HEK293 (cell line): ENCODE data around the gene FAM124A.

ENCODE experiments used
- CTCF ChIA-PET: fragments of 350-600 bp; formaldehyde crosslinking; extraction: SDS; loops from one replicate; lab custom pipeline; 2021; ENCODE audit warnings: antibody characterized with exemption; lab: Yijun Ruan, JAX
- POLR2A ChIA-PET: fragments of 300-600 bp; formaldehyde crosslinking; extraction: SDS; loops from one replicate; lab custom pipeline; 2020; ENCODE audit warnings: antibody characterized with exemption, inconsistent platforms; lab: Yijun Ruan, JAX
- H3K27ac ChIP-seq: fragments of 200-500 bp; sonication (Bioruptor generic); 2 replicates; pipeline ENCODE4 v1.5.1; 2014; ENCODE audit warnings: low read depth, low read length, control low read depth, inconsistent platforms; ENCODE audit errors: extremely low read depth
- H3K36me3 ChIP-seq, 2 experiments: fragments of 200-500 bp in 1 of 2; sonication (Bioruptor generic) in 1 of 2; 1 replicate in 1 of 2; 2 replicates in 1 of 2; pipeline ENCODE4 v1.5.1; 2014 to 2017; ENCODE audit warnings: inconsistent platforms in 2 of 2, low read length in 2 of 2; ENCODE audit not compliant: control insufficient read depth in 2 of 2, insufficient read depth in 1 of 2
- H3K4me1 ChIP-seq: fragments of 200-500 bp; sonication (Bioruptor generic); 2 replicates; pipeline ENCODE4 v1.5.1; 2014; ENCODE audit warnings: mild to moderate bottlenecking, low read length, inconsistent platforms; ENCODE audit not compliant: control insufficient read depth, insufficient read depth
- H3K4me3 ChIP-seq: 2 replicates; pipeline ENCODE4 v1.5.1; 2011; ENCODE audit warnings: low read depth, mild to moderate bottlenecking, control low read depth, low read length, moderate library complexity
- H3K9me3 ChIP-seq: fragments of 200-500 bp; sonication (Bioruptor generic); 2 replicates; pipeline ENCODE4 v1.5.1; 2014; ENCODE audit warnings: low read depth, low read length, inconsistent platforms; ENCODE audit not compliant: control insufficient read depth, insufficient read depth
- GLIS1 ChIP-seq: fragments of 450-650 bp; formaldehyde crosslinking; IDR thresholded peaks from 2 replicates; pipeline ENCODE4 v1.5.1; 2016; ENCODE audit warnings: missing biosample characterization, missing genetic modification characterization
- HOXC10 ChIP-seq: sonication (generic); formaldehyde crosslinking; IDR thresholded peaks from 2 replicates; pipeline ENCODE4 v1.8.1; 2023; ENCODE audit warnings: mild to moderate bottlenecking, missing genetic modification reagents
- HOXD13 ChIP-seq: sonication (generic); formaldehyde crosslinking; IDR thresholded peaks from 2 replicates; pipeline ENCODE4 v1.8.0; 2022; ENCODE audit warnings: missing genetic modification reagents, borderline replicate concordance
- TCF7L2 ChIP-seq: IDR thresholded peaks from 2 replicates; pipeline ENCODE4 v1.6.1; 2011; ENCODE audit warnings: low read depth, mild to moderate bottlenecking, inconsistent platforms, low read length, moderate library complexity, borderline replicate concordance
- TRIM28 ChIP-seq: IDR thresholded peaks from 2 replicates; pipeline ENCODE4 v1.6.1; 2011; ENCODE audit warnings: low read length, control low read depth, borderline replicate concordance
- ZBTB21 ChIP-seq: fragments of 450-650 bp; formaldehyde crosslinking; IDR thresholded peaks from 2 replicates; pipeline ENCODE4 v1.5.1; 2017; ENCODE audit warnings: missing biosample characterization, missing genetic modification characterization
- ZBTB48 ChIP-seq: fragments of 450-650 bp; formaldehyde crosslinking; IDR thresholded peaks from 2 replicates; pipeline ENCODE4 v1.5.1; 2016; ENCODE audit warnings: missing biosample characterization, missing genetic modification characterization
- ZIC2 ChIP-seq: fragments of 450-650 bp; formaldehyde crosslinking; IDR thresholded peaks from 2 replicates; pipeline ENCODE4 v1.5.1; 2016; ENCODE audit warnings: missing biosample characterization, missing genetic modification characterization
- ZNF19 ChIP-seq: fragments of 450-650 bp; formaldehyde crosslinking; IDR thresholded peaks from 2 replicates; pipeline ENCODE4; 2016; ENCODE audit warnings: missing biosample characterization, missing genetic modification characterization, low read depth
- ZNF23 ChIP-seq: fragments of 450-650 bp; formaldehyde crosslinking; IDR thresholded peaks from 2 replicates; pipeline ENCODE4 v1.5.1; 2016; ENCODE audit warnings: missing biosample characterization, missing genetic modification characterization, borderline replicate concordance
- ZNF266 ChIP-seq: fragments of 450-650 bp; formaldehyde crosslinking; IDR thresholded peaks from 2 replicates; pipeline ENCODE4 v1.5.1; 2016; ENCODE audit warnings: missing biosample characterization, missing genetic modification characterization, low read depth
- ZNF423 ChIP-seq: fragments of 450-650 bp; formaldehyde crosslinking; IDR thresholded peaks from 2 replicates; pipeline ENCODE4 v1.5.1; 2016; ENCODE audit warnings: missing biosample characterization, missing genetic modification characterization
- ZNF555 ChIP-seq: fragments of 450-650 bp; formaldehyde crosslinking; conservative IDR thresholded peaks from 2 replicates; pipeline ENCODE4 v1.5.1; 2017; ENCODE audit warnings: missing biosample characterization, mild to moderate bottlenecking, missing genetic modification characterization, inconsistent platforms
- ZNF624 ChIP-seq: fragments of 450-650 bp; formaldehyde crosslinking; IDR thresholded peaks from 2 replicates; pipeline ENCODE4 v1.5.1; 2017; ENCODE audit warnings: missing biosample characterization, missing genetic modification characterization
- ZNF654 ChIP-seq: fragments of 450-650 bp; formaldehyde crosslinking; IDR thresholded peaks from 2 replicates; pipeline ENCODE4 v1.5.1; 2016; ENCODE audit warnings: low read depth, missing biosample characterization, missing genetic modification characterization
- ZNF658 ChIP-seq: fragments of 450-650 bp; formaldehyde crosslinking; IDR thresholded peaks from 2 replicates; pipeline ENCODE4; 2016; ENCODE audit warnings: missing biosample characterization, missing genetic modification characterization
- TF ChIP-seq, protein P1 (sequence below): fragments of 450-650 bp; formaldehyde crosslinking; IDR thresholded peaks from 2 replicates; pipeline ENCODE4 v1.5.1; 2016; ENCODE audit warnings: missing biosample characterization, missing genetic modification characterization
- TF ChIP-seq, protein P2 (sequence below): fragments of 450-650 bp; formaldehyde crosslinking; IDR thresholded peaks from 2 replicates; pipeline ENCODE4 v1.5.1; 2016; ENCODE audit warnings: missing biosample characterization, missing genetic modification characterization
- TF ChIP-seq, protein P3 (sequence below): fragments of 450-650 bp; formaldehyde crosslinking; IDR thresholded peaks from 2 replicates; pipeline ENCODE4 v1.5.1; 2016; ENCODE audit warnings: missing biosample characterization, missing genetic modification characterization
- TF ChIP-seq, protein P4 (sequence below): IDR thresholded peaks from 2 replicates; pipeline ENCODE4 v1.6.1; 2011; ENCODE audit warnings: mild to moderate bottlenecking, low read depth, low read length, borderline replicate concordance
- TF ChIP-seq, protein P5 (sequence below): fragments of 450-650 bp; formaldehyde crosslinking; IDR thresholded peaks from 2 replicates; pipeline ENCODE4 v1.5.1; 2016; ENCODE audit warnings: missing biosample characterization, missing genetic modification characterization, low read depth
- TF ChIP-seq, protein P6 (sequence below): fragments of 450-650 bp; formaldehyde crosslinking; IDR thresholded peaks from 2 replicates; pipeline ENCODE4 v1.5.1; 2016; ENCODE audit warnings: missing biosample characterization, missing genetic modification characterization

FAM124A gene

DNA sequence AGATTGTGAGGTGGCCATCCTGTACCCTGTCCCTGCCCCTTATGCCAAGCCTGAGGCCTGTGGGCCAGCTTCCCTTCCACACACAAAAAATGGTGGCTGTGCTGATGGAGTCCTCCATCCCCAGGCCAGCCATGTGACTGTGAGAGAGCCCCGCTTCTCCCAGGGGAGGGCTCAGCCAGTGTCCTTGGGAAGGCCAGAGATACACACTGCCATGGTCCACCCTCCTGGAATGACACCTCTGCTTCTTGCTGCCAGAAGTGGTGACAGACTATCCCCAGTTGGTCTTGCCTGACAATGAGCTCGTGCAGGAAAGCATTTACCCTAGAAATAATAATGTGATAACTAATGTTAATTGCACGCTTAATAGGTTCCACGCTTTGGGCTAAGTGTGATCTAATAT, 38.0 kb downstream of the FAM124A start:
- no peaks in the 10 kb centered on the region for H3K36me3 ChIP-seq
- no peaks in the 10 kb centered on the region for H3K9me3 ChIP-seq
- H3K4me1 ChIP-seq: no peaks in the 10 kb centered on the region
- POLR2A ChIA-PET: no interaction called here
- no peak overlapping the region for H3K27ac ChIP-seq
- CTCF ChIA-PET: no interaction called here
- no peak for TF ChIP-seq TRIM28
- no peak overlapping the region for H3K4me3 ChIP-seq

DNA sequence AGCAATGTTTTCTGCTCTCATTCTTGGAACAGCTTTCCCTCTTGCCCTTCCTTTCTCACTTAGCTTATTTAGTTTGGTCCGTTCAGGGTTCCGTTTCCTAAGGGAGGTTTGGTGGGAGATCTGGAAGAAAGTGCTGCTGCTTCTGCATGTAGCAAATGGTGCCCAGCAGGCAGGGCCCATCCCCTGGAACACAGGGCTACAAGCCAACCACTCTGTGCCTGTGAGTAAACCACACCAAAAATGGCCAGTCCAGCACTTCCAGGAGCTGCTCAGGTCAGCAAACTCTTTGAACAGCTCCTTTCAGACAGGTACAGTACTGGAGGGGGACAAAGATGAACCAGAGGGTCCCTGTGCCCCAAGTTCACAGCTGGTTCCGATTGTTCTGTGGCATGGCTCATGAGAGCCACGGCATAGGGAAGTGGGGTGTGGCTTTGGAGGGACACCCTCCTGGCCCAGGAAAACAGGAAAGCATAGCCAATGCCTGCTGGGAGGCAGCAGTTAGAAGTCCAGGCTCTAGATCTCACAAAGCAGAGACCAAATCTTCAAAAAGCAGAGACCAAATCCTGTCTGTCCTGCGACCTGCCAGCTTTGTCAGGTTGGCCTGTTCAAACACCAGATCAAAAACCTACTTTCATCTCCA, 39.5 kb downstream of the FAM124A start:
- POLR2A ChIA-PET: no interaction called here
- CTCF ChIA-PET: no interaction called here
- Histone ChIP-seq H3K4me3 (no peak overlapping the region), H3K36me3 (no peaks in the 10 kb centered on the region), H3K27ac (no peak overlapping the region), H3K4me1 (no peaks in the 10 kb centered on the region), H3K9me3 (no peaks in the 10 kb centered on the region)
- TF ChIP-seq ZNF266 (tag by site-specific recombination): peak; percentile 37; the same call in 1 of the 2 replicates
- TF ChIP-seq ZNF658 (tag by site-specific recombination): no peak
- TF ChIP-seq, protein P1, sequence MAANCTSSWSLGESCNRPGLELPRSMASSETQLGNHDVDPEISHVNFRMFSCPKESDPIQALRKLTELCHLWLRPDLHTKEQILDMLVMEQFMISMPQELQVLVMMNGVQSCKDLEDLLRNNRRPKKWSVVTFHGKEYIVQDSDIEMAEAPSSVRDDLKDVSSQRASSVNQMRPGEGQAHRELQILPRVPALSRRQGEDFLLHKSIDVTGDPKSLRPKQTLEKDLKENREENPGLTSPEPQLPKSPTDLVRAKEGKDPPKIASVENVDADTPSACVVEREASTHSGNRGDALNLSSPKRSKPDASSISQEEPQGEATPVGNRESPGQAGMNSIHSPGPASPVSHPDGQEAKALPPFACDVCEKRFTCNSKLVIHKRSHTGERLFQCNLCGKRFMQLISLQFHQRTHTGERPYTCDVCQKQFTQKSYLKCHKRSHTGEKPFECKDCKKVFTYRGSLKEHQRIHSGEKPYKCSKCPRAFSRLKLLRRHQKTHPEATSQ (tag by site-specific recombination): no peak

DNA sequence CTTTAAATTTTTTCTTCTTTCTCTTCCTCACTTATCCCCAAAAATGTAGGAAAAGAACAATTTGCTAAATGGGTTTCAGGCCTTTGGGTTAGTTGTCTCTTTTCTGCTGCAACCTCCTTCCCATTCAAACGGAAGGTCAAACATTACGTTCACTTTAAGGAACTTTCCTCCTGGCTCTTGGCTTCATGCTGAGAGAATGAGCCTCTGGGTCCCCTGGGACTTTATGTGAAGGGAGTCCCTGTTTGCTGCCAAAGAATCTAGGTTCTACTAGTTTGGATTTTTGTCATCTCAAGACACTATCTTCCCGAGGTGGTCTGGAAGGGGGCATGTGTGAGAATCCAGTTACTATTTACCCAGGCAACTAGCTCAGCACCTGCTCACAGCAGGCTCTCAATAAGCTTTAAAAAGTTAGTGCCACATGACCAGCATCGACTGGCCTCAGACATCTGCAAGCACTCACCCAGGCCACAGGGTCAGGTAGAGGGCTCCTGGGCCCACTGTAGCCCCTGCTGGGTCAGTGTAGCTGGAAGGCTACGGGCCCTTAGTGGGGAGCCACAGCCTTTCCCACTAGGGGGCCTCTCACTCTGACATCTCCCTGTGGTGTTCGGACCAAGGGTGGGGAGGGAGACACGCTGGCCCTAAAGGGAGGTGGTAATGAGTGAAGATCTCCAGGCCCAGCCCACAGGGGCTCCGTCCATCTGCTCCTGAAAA, 40.5 kb downstream of the FAM124A start:
- Histone ChIP-seq H3K4me3 (no peak overlapping the region), H3K4me1 (no peaks in the 10 kb centered on the region), H3K36me3 (no peaks in the 10 kb centered on the region), H3K9me3 (no peaks in the 10 kb centered on the region), H3K27ac (no peak overlapping the region)
- ChIA-PET CTCF (no interaction called here), POLR2A (no interaction called here)
- no peak for TF ChIP-seq ZNF23
- TF ChIP-seq, protein P2, sequence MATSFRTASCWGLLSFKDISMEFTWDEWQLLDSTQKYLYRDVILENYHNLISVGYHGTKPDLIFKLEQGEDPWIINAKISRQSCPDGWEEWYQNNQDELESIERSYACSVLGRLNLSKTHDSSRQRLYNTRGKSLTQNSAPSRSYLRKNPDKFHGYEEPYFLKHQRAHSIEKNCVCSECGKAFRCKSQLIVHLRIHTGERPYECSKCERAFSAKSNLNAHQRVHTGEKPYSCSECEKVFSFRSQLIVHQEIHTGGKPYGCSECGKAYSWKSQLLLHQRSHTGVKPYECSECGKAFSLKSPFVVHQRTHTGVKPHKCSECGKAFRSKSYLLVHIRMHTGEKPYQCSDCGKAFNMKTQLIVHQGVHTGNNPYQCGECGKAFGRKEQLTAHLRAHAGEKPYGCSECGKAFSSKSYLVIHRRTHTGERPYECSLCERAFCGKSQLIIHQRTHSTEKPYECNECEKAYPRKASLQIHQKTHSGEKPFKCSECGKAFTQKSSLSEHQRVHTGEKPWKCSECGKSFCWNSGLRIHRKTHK: no peak
- no peak for TF ChIP-seq ZBTB48 (tag by site-specific recombination)
- peak; percentile 32; the same call in 1 of the 2 replicates for TF ChIP-seq GLIS1 (tag by site-specific recombination)
- TF ChIP-seq ZNF624 (tag by site-specific recombination): no peak
- no peak for TF ChIP-seq HOXD13 (CRISPR knock-in tag)
- TF ChIP-seq ZIC2 (tag by site-specific recombination): peak; percentile 99
- no peak for TF ChIP-seq ZNF654
- TF ChIP-seq, protein P3, sequence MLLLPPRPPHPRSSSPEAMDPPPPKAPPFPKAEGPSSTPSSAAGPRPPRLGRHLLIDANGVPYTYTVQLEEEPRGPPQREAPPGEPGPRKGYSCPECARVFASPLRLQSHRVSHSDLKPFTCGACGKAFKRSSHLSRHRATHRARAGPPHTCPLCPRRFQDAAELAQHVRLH (tag by site-specific recombination): no peak
- TF ChIP-seq ZBTB21 (tag by site-specific recombination): no peak
- TF ChIP-seq ZNF423 (tag by site-specific recombination): peak; percentile 69; the same call in 1 of the 2 replicates
- TF ChIP-seq, protein P4, sequence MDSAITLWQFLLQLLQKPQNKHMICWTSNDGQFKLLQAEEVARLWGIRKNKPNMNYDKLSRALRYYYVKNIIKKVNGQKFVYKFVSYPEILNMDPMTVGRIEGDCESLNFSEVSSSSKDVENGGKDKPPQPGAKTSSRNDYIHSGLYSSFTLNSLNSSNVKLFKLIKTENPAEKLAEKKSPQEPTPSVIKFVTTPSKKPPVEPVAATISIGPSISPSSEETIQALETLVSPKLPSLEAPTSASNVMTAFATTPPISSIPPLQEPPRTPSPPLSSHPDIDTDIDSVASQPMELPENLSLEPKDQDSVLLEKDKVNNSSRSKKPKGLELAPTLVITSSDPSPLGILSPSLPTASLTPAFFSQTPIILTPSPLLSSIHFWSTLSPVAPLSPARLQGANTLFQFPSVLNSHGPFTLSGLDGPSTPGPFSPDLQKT: no peak
- TF ChIP-seq ZNF19: no peak
- TF ChIP-seq, protein P5, sequence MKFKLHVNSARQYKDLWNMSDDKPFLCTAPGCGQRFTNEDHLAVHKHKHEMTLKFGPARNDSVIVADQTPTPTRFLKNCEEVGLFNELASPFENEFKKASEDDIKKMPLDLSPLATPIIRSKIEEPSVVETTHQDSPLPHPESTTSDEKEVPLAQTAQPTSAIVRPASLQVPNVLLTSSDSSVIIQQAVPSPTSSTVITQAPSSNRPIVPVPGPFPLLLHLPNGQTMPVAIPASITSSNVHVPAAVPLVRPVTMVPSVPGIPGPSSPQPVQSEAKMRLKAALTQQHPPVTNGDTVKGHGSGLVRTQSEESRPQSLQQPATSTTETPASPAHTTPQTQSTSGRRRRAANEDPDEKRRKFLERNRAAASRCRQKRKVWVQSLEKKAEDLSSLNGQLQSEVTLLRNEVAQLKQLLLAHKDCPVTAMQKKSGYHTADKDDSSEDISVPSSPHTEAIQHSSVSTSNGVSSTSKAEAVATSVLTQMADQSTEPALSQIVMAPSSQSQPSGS: no peak
- TF ChIP-seq, protein P6, sequence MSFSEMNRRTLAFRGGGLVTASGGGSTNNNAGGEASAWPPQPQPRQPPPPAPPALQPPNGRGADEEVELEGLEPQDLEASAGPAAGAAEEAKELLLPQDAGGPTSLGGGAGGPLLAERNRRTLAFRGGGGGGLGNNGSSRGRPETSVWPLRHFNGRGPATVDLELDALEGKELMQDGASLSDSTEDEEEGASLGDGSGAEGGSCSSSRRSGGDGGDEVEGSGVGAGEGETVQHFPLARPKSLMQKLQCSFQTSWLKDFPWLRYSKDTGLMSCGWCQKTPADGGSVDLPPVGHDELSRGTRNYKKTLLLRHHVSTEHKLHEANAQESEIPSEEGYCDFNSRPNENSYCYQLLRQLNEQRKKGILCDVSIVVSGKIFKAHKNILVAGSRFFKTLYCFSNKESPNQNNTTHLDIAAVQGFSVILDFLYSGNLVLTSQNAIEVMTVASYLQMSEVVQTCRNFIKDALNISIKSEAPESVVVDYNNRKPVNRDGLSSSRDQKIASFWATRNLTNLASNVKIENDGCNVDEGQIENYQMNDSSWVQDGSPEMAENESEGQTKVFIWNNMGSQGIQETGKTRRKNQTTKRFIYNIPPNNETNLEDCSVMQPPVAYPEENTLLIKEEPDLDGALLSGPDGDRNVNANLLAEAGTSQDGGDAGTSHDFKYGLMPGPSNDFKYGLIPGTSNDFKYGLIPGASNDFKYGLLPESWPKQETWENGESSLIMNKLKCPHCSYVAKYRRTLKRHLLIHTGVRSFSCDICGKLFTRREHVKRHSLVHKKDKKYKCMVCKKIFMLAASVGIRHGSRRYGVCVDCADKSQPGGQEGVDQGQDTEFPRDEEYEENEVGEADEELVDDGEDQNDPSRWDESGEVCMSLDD (tag by site-specific recombination): no peak
- TF ChIP-seq TCF7L2: no peak
- no peak for TF ChIP-seq ZNF555 (tag by site-specific recombination)
- no peak for TF ChIP-seq HOXC10 (CRISPR knock-in tag)
